CMK (cell line): Measurements from ENCODE around the gene ARHGAP25.

Experiments used
- DNase-seq: peaks from one replicate; pipeline ENCODE4 v3.0.0-alpha.2; 2010; ENCODE audit warnings: low read depth

The ARHGAP25 gene

DNA sequence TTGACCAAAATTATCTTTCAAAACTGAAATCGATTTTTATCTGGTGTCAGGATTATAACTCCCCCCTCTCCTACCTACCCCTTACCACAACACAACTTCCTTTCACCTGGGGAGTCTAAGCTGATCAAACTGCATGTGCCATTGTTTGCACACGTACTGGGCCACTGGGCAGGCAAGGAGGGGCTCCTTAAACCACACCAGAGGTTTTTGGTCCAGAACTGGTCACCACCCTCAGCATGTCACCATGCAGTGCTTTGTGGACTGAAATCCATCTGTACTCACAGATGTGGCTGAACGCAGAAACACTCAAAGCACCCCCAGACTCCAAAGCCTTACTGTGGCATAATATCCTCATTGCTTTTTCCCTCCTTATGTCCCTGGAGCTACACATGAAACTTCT is 13.9 kb upstream of the ARHGAP25 start:
- DNase-seq, result no peak

DNA sequence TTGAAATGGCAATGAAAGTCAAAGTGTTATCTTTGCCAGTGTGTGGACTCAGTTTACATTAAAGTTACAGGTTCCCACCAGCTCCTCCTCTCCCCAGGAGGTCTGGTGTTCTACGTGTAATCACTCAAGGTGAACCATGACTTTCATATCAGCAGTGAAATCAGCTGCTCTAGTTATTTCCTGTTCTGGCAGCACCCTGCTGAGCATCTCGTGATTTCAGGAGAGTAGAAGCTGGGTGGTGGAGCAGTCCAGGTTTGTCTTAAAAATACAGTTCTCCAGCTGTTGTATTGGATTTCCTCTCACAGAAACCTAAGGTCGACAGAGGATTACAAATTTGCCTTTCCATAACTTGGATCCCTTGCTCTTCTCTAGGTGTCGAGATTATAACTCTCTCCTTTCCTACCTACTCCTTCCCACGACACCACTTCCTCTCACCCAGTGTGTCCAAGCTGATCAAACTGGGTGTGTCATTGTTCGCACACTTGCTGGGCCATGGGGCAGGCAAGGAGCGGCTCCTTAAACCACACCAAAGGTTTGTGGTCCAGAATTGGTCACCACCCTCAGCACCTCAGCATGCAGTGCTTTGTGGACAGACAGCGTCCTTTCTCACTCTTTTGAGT is 13.0 kb upstream of the ARHGAP25 start:
- no peak for DNase-seq

DNA sequence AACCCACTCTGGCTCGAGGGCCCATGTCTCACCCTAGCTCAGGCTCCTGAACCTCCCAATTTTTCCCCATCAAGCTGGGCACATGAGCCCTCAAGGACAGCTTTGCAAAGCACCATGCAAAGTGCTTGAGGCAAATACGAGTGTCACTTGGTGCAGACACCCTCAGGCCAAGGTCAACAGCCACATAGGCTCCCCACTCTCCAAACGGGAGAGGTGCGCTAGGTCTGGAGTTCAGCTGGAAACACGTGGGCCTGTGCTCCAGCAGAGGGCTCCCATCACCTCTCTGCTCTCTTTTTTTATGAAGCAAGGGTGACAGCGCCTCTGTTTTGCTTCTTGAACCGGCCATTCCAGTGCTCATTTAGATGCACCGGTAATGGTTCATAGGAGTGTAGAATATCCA is 11.9 kb upstream of the ARHGAP25 start:
- no peak for DNase-seq

DNA sequence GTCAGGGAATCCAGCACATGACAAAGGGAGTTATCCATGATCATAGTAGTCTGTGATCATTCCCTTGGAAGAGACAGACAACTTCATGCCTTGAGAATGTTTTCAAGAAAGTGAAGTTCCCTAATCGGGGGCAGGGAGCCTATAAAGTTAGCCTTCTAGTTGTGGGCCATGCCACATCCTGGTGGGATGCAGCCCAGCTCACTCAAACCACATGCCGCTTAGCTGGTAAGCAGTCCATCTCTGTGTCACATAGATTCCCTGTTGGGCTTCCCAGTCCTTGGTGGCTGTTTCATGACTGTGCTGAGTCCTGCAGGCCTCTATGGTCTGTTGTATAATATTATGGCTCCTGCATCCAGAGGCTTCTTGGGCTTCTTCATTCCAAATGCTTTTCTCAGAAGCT is 11.4 kb upstream of the ARHGAP25 start:
- no peak for DNase-seq

DNA sequence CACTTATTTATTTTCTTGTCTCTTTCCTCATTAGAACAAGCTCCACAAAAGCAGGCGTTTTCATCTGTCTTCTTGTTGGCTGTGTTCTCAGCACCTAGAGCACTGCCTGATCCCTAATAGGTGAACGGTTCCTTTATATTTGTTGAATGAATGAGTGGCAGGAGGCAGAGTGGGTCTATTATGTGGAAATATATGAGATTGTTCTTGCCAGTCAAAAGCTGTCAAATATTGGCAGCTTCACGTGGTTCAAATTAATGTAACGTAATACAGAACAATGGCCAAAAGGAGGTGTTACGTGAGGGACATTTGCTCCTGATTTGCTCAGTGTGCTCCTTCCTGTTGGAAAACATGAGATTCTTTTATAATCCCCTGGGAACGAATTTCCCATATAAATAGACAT is 8.5 kb upstream of the ARHGAP25 start:
- DNase-seq, result no peak

DNA sequence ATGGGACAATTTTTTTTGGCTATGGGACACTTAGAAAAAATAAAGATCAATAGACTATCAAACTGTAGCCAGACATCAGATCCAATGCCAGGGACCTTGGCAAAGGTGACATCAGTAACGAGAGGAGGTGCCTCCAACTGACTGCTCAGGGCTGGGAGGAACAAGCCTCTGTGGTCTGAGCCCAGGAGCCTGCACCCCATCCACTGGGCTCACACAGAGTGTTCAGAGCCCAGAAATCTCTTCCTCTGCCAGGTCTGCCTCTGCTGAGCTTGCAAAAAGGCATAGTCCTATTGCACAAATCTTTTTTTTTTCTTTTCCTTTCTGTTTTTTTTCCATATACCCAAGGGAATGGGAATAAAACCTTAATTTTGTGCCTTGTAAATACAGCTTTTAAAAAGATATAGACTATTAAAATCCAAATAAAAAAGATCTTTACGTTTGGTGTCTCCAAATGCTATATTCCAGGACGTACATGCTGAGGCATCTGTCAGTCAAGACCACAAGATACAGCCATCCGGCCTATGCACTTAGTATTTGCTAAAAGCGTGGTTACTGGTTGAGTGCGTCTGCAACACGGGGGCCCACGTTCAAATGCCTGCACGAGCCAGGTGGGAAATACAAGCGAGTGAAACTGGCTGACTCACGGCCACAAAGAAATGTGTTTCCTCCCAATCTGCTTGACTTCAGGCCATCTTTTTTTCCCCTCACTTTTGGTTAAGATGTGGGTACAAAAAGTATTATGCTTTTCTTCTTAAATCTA is 7.8 kb upstream of the ARHGAP25 start:
- DNase-seq, result no peak

DNA sequence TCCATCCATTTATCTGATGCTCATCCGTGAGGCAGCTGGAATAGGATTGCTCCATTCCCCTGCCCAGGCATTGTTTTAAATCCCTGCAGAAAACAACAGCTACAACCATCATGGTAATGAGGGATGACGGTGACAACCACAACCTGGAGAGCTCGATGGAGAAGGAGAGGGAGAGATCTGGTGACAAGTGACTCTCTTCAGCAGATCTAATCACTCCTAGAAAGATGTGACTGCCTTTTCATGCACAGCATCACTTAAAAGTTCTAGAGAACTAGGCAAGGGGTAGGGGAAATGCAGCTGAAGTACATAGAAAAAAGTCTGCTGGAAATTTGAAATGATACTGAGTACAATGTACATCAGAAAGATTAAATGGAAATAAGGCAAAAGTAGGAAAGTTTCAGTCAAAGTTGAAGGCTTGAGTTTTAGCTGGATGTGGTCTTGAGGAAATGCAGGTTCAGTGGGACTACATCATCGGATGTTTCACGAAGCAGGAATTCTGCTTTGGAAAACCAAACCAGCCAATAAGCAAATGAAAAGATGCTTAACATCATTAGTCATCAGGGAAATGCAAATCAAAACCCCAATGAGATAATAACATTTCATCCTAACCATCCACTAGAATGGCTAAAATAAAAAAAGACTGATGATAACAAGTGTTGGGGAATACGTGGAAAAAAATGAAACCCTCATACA is 6.8 kb upstream of the ARHGAP25 start:
- no peak for DNase-seq

DNA sequence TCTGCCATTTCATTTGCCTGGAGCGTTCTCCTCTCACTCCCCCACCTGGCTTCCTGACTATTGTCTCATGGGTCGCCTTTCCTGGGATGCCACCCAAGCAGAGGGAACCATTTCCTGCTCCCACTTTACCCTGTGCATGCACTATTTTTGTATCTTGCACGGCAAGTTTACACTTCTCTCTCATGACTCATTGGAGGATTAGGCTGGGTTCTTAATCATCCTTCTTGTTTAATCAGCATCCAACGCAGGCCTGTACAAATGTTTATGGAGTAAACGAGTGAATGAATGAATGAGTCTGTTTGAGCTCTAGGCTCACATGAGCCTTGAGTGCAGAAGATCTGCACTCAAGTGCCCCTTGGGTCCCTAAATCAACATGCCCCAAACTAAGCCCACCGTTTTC is 3.8 kb upstream of the ARHGAP25 start:
- no peak for DNase-seq

DNA sequence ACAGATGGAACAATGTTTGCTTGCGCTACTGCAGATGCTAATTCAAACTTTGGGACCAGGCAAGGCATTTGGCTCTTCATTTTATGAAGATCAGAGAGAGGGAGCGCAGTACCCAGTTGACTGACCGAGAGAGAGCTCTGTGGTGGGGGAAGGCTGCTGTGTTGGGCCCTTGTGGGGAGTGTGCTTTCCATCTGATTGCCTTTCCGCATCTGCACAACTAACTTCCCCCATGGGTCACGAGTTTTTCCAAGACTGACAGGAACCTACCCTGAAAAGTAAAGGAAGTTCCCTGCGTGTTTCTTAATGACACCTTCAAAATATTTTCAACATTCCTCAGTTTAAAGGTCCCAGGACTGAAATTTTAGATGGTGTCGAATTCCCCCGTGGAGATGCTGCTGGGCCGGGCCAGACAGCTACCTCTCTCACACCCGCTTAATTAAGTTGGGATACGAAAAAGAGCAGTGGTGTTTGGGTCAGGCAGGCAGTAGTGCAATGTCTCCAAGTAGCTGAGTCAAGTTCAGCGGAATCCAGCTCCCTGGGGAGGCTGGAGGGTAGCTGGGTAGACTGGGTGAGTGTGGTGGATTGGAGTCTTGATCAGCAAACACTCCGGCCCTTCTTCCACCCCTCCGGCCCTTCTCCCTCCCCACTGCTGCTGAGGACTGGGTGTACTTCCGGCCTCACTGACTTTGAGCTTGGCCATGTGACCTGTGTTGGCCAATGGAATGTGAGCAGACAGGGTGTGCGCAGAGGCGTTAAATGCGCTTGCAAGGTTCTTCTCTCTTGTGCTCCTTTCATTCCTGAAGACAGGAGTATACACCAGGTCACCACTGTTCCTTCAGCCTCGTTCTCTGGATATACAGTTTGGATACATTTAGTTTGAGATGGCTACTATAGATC is 2.3 kb upstream of the ARHGAP25 start:
- DNase-seq, result no peak

DNA sequence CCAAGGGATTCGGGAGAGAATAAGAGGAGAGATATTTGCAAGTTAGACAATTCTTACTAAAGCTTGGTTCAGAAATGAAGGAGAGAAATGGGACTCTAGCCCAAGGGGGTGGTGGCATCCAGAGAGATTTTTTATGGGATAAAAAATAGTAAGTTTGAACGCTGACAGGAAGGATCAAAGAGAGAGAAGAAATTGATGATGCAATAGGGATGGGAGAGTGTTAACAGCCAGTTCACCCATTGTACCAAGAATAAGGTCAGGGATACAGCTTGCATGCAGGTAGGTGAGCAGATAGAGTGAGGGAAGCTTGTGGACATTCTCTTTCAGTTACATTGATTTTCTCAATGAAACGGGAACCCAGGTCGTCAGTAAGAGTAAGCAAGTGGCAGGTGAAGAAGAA is 1.2 kb upstream of the ARHGAP25 start:
- DNase-seq, result no peak

DNA sequence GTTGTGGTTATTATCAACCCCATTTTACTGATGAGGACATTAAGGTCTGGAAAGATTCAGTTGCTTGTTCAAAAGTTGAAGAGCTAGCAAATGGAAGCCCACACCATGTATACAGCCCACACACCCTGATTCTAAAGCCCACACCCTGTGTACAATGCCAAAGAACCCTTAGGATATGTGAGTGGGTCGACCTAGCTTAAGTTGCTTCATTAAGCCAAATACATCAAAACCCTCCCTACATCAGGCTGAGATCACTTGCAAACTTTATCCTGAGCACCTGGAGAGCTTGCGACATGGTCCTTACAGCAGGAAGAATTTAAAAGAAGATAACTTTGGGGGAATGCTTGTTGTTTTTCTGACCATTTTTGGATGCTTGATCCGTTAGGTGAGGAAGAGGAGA is 435 bp upstream of the ARHGAP25 start:
- no peak for DNase-seq

DNA sequence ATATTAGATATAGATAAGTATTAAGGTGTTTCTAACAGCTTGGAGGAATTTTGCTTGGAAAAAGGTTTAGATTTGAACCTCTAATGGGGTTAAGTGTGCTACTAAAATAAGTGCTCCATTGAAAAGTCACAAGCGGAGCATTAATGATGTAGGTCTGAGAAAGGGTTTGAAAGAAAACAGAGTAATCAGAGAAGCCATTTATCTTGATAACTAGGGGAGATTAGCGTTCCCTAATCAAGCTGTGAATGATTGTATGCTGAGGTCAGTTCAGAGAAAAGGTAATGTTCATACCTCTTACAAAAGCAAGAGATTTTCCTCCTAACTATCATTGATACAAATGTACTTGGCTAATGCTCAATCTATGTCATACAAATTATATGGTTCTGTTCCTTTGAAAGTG is 1.5 kb downstream of the ARHGAP25 start:
- DNase-seq, result no peak

DNA sequence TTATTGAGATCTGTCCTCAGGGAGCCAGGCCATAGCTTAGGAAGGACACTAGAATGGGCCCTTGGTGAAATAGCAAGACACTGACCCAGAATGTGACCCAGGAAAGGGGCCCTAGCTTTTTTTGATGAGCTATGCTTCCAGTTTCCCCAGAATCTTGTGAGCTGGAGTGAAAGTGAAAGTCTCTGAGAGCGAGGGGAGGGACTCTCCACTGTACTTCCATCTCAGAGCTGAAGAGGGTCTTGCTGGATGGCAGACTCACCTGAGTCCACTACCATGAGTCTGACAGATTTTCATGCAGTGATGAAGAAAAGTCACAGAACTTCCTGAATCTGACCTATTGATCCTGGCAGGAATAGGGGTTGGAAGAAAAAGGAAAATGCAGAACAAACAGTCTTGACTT is 3.1 kb downstream of the ARHGAP25 start:
- no peak for DNase-seq

DNA sequence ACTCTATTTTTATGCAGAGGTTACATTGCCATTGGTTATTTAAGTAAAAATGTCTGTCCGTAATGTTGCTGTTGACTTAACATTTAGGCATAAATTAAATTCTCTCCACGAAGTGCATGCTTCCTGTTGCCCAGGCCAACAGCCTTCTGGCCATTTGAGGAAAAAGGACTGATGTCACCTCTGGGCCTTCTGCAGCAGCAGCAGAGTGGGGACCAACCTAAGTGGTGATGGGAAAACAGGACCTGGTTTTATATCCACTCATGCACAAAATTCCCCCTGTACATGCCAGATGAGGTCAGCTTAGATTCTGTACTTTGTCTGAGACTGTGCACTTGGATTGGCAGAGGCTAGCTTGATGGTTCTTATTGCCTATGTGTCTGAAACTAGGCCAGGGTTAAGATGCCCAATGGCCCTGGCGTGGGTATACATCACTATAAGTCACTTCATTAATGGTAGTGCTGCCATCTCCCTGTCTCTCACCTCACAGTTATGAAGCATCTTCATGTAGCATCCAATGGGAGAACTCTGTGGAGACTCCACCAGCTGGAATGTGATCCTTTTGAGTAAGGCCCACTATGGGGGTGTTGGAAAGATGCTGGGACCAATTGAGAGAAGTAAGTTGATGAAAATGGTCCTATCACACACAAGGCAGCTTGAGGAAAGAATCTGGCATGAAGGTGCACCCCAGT is 4.4 kb downstream of the ARHGAP25 start:
- no peak for DNase-seq

DNA sequence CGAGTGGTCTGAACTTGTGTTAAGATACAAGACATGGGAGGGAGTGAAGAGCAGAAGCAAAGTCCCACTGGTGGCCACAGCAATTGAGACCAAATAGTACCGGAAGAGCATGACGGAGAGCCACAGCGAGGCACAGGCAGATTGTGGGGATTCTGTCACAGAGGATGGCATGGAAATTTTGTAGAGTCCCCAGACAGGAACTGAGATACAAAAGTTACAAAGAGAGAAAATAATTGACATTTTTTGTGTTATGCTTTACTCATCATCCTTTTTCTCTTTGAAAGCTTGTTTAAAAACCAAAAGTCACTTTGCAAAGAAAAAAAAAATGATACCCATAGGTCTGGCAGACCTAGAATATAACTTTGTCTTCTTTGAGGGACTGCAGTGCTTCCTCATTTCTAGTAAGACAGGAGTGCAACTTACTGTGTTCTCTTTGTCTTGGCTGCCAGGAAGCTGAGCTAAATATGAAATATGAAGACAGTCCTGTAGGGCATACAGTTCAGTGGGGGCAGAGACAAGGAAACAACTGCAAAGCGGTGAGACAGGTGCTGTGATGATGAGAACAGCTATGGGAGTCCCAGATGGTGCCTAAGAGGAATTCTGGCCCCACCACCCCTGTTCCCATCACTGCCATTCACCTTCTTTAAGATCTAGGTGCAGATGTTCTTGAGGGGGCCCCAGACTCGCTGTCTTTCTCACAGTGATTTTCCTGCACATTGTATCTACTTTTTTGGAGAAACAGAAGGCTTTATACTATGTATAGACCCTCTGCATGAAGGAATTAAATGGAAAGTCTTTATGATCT is 5.2 kb downstream of the ARHGAP25 start:
- no peak for DNase-seq

DNA sequence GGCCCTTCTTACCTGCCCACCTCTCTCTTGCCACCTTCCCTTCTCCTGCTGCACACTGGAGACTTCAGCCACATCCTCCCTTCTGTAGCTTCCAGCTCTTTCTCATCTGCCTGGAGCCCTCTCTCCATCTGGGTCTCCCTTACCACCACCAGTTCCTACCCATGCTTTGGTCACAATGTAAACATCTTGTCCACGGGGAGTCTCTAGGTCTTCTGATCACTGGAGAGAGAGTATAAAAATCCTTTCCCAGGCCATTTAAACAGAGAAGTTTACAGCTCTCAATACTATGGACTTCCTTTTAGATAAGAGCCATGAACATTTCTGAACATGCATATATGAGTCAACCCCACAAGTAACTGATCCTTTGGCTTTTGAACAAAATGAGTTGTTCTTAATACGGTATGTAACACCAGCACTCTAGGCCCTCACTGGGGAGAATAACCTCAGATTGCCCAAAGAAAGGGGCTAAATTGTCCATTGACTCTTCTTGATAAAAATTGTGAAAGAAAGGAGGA is 5.8 kb downstream of the ARHGAP25 start:
- DNase-seq, result no peak

DNA sequence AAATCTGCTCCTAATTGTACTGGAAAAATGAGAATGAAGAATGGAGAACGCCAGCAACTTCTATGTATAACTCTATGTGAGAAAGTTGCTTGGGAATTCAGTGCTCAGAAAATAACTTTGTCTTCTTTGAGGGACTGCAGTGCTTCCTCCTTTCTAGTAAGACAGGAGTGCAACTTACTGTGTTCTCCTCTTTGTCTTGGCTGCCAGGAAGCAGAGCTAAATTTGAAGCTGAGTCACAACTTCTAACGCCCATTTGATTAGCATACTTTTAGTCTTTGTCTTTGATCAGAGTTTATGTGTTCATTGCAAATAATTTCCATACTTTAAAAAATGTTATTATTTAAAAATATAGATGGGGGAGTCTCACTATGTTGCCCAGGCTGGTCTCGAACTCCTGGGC is 6.6 kb downstream of the ARHGAP25 start:
- DNase-seq, result no peak

DNA sequence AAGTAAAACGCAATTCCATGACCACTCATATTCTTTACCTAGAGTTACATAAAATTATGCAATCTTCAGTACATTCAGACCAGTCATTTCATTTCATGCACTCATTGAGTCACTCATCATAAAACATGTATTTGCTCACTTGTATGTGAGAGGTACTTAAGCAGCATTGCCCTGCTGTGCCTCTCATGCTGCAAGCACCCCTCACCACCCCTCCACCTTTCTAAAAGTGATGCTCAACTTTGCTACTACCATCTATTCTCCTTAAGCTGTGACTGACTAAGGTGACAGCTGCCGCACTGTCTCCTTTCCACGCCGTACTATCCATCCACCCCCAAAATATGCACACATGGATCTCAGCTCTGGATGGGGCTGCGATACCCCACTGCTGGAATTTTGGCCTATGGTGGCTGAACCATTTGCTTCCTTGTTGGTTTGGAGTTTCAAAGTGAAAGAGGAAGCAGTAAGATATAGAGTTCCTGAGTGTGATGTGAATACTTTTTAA is 7.2 kb downstream of the ARHGAP25 start:
- no peak for DNase-seq

DNA sequence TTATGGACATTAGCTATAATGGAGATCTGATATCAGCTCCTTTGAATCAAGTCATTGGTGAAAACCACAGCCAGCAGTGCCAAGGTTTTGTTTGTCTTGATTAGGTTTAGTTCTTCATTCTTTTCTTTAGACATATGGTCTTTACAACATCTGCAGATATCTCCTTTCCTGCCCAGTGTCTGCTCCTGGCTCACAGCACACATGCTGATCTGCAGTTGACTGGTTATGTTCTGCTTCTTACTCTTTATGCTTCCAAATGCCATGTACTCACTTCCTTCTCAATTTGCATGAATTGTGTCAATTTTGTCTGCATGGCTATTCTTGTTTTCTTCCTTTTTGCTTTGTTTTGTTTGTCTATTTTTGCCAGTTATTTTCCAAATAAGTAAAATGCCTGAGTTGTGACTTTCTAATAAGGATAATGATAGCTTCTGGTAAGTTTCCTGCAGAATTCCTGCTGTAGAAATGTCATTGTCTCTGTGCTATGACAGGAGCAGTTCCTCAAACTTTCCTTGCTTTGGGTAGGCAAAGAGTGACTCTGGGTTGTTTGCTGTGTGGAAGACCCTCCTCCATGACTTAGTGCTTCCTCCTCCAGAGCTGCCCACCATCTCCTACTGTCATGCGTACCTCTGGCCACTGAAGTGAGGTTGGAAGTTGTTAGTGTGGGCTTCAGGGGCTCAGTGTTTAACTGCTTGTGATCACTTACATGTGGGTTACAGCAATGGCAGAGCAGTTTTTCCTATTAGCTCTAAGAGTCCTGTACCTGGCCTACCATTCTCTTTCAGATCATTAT is 8.2 kb downstream of the ARHGAP25 start:
- DNase-seq, result no peak

DNA sequence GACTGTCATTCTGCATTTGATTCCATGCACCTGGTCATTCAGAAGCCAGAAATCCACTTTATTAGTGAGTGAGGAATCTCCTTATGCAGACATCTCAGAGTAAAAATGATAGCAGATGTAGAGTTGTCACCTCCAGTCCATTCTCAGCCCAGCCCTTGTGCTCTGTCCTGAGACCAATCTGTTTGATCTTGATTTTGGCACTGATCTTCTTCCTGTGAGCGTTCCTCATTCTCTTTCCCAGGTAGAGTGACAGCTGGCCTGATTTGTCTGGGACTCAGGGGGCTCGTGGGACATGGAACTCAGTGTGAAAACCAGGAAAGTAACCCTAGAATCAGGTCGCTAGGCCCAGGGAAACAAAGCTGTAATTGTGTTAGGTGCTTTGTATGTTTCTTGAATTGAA is 8.9 kb downstream of the ARHGAP25 start:
- no peak for DNase-seq
